Colonic mucosa (tissue), 4 donors: Measurements from ENCODE around the gene GAPVD1. TPM values are rescaled to one million over a fixed set of nuclear protein-coding genes. Genes with fewer than 3 reads are reported as not detected.

Source experiments
- DNase-seq: peaks from one replicate; pipeline ENCODE4 v3.0.0-alpha.2; 2020
- H3K27ac ChIP-seq: fragments of 200-600 bp; one replicate; pipeline ENCODE4 v1.8.0; 2021
- H3K27me3 ChIP-seq: fragments of 200-600 bp; one replicate; pipeline ENCODE4 v1.8.0; 2021
- H3K36me3 ChIP-seq: fragments of 200-600 bp; one replicate; pipeline ENCODE4 v1.8.0; 2021
- H3K4me1 ChIP-seq: fragments of 200-600 bp; one replicate; pipeline ENCODE4 v1.8.0; 2021; ENCODE audit warnings: mild to moderate bottlenecking
- H3K4me3 ChIP-seq: fragments of 200-600 bp; one replicate; pipeline ENCODE4 v1.8.0; 2021
- H3K9ac ChIP-seq, 2 donors: one replicate each; pipeline ENCODE4 v1.7.0; 2013; ENCODE audit warnings: control low read depth in 2 of 2, low read depth in 2 of 2, low read length in 2 of 2
- H3K9me3 ChIP-seq: fragments of 200-600 bp; one replicate; pipeline ENCODE4 v1.8.0; 2021
- intact Hi-C: fragments of 100-400 bp; cut with DNase I; formaldehyde crosslinking; loops from one replicate; pipeline ENCODE4 v1.14.1; 2022
- total RNA-seq, 2 donors: library from RNA; stranded (reverse); fragmentation: NEBNext Ultra II Directional in 1 of 2; extraction: Animal tissue kit (Norgen Biotek cat#: 25700) in 1 of 2; gene quantifications; one replicate each; pipeline ENCODE4 v1.2.1, GENCODE V29; 2021
- TF ChIP-seq, protein P1 (sequence below): fragments of 200-600 bp; IDR thresholded peaks from one replicate; pipeline ENCODE4 v1.8.0; 2022; ENCODE audit warnings: antibody characterized with exemption, mild to moderate bottlenecking
- donor health status: healthy.
- donor health status: DM: no; HTN: no; CAD: no.
- donor health status: DM: no; HTN: no; CAD: no.

Gene GAPVD1
- total RNA-seq, 2 donors from 2014 or later = 38.9 to 42.0 TPM

DNA sequence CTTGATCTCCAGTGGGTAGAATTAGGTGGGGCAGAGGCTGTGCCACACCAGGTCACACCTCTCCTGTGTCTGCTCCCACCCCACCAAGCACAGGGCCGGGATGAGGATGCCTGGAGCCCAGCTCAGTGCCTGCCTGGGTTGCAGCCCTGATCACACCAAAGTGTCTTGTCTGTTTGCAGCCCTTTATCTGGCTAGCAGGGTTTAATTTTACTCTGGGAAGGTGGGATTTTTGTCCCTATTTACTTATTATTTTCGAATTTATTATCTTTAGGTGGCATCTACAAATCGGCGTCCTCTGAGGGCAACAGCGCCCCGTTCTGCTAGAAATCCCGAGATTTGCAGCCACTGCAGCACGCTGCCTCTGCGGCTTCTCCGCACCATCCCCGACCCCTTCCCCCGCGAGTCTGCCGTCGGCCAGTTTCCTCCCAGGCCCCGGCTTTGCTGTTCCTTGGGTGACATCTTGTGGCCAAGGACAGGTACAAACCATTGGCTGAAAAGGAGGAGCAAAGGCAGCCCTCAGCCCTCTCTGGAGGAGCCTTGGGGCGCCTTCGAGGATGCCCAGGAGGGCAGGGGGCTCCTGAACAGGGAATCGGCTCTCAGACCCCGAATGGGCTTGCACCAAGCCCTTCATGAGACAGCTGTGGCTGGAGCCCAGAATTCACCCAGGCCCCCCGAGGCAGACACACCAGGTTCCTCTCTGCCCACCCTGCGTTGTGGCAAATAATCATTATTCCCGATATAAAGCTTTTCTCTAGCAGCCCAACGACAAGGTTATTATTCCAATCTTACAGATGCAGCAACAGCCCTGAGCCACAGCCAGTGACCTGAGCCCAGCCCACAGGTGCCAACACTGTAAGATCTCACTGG lies 113.0 kb downstream of the GAPVD1 start:
- intact Hi-C loops = loop anchor here (5.0 kb wide), 1 partner anchor 602 kb away; the partner anchor contains the start of gene NR6A1
- Histone ChIP-seq H3K4me3 (peak overlapping the region; percentile 10), H3K27ac (no peak overlapping the region), H3K4me1 (no peaks in the 10 kb centered on the region), H3K9ac (peak overlapping the region in 1 of 2 donors; percentile 60), H3K9me3 (no peaks in the 10 kb centered on the region), H3K36me3 (no peaks in the 10 kb centered on the region), H3K27me3 (no peaks in the 10 kb centered on the region)
- TF ChIP-seq, protein P1, sequence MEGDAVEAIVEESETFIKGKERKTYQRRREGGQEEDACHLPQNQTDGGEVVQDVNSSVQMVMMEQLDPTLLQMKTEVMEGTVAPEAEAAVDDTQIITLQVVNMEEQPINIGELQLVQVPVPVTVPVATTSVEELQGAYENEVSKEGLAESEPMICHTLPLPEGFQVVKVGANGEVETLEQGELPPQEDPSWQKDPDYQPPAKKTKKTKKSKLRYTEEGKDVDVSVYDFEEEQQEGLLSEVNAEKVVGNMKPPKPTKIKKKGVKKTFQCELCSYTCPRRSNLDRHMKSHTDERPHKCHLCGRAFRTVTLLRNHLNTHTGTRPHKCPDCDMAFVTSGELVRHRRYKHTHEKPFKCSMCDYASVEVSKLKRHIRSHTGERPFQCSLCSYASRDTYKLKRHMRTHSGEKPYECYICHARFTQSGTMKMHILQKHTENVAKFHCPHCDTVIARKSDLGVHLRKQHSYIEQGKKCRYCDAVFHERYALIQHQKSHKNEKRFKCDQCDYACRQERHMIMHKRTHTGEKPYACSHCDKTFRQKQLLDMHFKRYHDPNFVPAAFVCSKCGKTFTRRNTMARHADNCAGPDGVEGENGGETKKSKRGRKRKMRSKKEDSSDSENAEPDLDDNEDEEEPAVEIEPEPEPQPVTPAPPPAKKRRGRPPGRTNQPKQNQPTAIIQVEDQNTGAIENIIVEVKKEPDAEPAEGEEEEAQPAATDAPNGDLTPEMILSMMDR = peak; percentile 75
- DNase-seq = peak; percentile 63

DNA sequence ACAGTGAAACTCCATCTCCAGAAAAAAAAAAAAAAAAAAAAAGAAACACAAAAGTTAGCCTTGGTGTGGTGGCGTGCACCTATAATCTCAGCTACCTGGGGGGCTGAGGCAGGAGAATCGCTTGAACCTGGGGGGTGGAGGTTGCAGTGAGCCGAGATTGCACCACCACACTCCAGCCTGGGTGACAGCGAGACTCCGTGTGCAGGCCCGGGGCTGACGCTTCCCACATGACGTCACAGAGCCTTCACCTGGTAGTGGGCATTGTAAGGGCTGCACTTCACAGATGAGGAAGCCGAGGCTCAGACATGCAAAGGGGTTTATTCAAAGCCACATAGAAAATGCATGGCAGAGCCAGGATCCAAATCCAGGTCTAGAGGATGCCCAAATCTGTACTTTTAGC lies 114.2 kb downstream of the GAPVD1 start:
- Histone ChIP-seq H3K9me3 (no peaks in the 10 kb centered on the region), H3K27me3 (no peaks in the 10 kb centered on the region), H3K9ac (no peak overlapping the region), H3K36me3 (no peaks in the 10 kb centered on the region), H3K4me3 (no peak overlapping the region), H3K27ac (no peak overlapping the region), H3K4me1 (no peaks in the 10 kb centered on the region)
- TF ChIP-seq, protein P1 = no peak
- intact Hi-C loops = no loop called here
- DNase-seq = no peak

- no peak overlapping the region for H3K4me3 ChIP-seq
- no peak for DNase-seq
- TF ChIP-seq, protein P1 = no peak
- H3K27ac ChIP-seq = no peak overlapping the region
- no peaks in the 10 kb centered on the region for H3K27me3 ChIP-seq
- H3K9me3 ChIP-seq = no peaks in the 10 kb centered on the region
- no peaks in the 10 kb centered on the region for H3K4me1 ChIP-seq
- H3K9ac ChIP-seq = no peak overlapping the region
- intact Hi-C loops = no loop called here
- H3K36me3 ChIP-seq = no peaks in the 10 kb centered on the region
Observed at GRCh38 chr9:125376261-125377226, 114.9 kb downstream of the GAPVD1 start.

DNA sequence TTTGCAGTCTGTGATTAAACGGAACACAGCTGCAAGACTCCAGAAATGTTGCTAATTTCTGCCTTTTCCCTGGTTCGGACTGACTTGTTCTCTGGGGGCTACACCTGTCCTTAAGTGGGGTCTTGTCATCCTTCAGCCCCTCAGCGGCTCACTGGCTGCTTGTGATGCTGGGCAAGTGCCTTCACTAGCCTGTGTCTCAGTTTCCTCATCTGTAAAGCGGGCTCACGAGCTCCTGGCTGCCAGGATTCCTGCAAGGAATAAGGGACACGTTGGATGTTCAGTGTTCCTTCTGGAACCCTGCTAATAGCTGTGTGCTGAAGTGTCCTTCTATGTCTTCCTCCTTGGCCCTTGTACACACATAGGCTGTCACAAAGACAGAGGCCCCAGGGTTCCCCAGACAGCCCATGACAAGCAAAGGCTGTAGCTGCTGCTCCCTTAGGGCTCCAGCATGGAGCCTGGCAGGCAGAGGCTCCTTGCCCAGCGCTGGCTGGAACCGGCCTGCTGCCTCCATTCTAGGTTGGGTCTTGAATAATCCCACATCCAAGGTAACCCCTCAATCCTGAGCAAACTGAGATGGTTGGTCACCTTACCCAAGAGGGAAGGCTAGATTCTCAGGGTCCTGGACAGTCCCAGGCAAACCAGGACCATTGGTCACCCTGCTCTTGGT lies 116.1 kb downstream of the GAPVD1 start:
- Histone ChIP-seq H3K9ac (no peak overlapping the region), H3K27me3 (no peaks in the 10 kb centered on the region), H3K27ac (no peak overlapping the region), H3K4me3 (no peak overlapping the region), H3K4me1 (no peaks in the 10 kb centered on the region), H3K36me3 (no peaks in the 10 kb centered on the region), H3K9me3 (no peaks in the 10 kb centered on the region)
- intact Hi-C loops = no loop called here
- TF ChIP-seq, protein P1 = no peak
- DNase-seq = no peak

GRCh38 chr9:125378778-125379177 lies 117.2 kb downstream of the GAPVD1 start:
- H3K4me3 ChIP-seq = no peak overlapping the region
- TF ChIP-seq, protein P1 = no peak
- H3K9ac ChIP-seq = no peak overlapping the region
- H3K36me3 ChIP-seq = no peaks in the 10 kb centered on the region
- no peak for DNase-seq
- intact Hi-C loops = no loop called here
- no peaks in the 10 kb centered on the region for H3K9me3 ChIP-seq
- H3K27me3 ChIP-seq = no peaks in the 10 kb centered on the region
- no peak overlapping the region for H3K27ac ChIP-seq
- H3K4me1 ChIP-seq = no peaks in the 10 kb centered on the region
